GM21717 (cell line): ENCODE data around the gene TMEM272.
"Not testable (repeated sequence)": the region's sequence is repeated elsewhere in the genome, so short reads cannot be mapped to it uniquely, and the experiment has no call there.

ENCODE experiments used
- ATAC-seq: cut with Tn5 transposase; IDR thresholded peaks from one replicate; pipeline ENCODE4 v1.9.1; 2021; ENCODE audit warnings: mild to moderate bottlenecking, moderate library complexity; ENCODE audit not compliant: unreplicated experiment

Gene TMEM272

DNA sequence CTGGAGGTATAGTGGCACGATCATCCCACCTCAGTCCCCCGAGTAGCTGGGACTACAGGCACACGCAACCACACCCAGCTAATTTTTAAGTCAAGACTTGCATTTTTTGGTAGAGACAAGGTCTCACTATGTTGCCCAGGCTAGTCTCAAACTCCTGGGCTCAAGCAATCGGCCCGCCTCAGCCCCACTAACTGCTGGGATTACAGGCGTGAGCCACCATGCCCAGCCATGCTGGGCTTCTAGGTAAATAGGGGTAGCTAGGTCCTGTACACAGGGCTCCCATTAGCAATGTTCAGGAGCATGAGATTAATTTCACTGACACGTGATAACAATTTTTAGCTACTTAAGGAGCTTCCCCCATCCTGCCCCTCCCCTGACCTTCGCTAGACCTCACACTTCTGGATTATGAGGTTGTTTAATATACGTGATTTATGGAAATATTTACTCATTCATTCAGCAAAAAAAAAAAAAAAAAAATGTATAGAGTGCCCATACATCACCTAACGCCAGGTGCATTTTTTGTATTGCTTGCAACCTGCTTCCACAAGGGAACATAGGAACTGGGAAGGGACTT, 19.2 kb downstream of the TMEM272 start:
- no peak for ATAC-seq

DNA sequence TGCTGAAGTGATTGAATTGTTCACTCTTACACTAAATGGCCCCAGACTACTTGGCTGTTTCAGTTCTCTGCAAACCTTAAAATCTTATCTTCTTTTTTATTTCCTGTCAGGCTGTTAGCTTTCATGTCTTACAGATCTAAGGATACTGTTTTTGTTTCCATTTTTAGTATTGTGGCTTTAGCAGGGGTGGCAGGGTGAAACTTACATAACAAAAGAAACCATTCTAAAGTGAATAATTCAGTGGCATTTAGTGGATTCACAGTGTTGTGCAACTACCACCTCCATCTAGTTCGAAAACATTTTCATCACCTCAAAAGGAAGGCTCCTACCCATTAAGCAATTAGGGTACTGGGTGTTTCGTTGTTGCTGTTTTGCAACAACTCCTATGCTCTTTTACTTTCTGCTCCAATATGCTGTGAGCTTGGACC, 19.8 kb downstream of the TMEM272 start:
- no peak for ATAC-seq

DNA sequence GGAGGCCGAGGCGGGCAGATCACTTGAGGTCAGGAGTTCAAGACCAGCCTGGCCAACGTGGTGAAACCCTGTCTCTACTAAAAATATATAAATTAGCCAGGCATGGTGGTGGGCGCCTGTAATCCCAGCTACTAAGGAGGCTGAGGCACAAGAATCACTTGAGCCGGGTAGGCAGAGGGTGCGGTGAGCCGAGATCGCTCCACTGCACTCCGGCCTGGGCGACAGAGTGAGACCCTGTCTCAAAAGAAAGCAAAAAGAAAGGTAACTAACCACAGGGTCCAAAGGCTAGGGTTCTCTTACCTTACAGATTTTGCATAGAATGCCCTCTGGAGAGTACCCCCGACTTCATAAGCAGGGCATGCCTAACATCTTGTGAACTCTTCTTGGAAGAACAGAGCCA, 20.3 kb downstream of the TMEM272 start:
- not testable (repeated sequence) for ATAC-seq

DNA sequence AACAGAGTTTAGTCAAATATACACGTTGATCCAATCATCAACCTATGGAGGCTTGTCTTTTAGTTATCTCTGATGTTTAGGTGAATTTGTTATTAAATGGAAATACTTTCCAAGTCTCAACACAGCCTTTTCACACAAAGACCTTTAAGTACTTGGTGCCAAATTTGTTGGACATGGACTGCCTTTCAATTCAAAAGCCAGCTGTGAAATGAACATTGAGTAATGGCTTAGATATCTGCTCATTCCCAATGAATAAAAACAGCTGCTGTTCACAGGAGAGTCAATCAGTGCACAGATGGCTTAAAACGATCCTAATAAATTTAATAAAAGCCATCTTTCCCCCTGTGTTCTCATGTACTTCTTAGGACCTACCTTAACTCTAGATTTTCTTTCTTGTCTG, 21.1 kb downstream of the TMEM272 start:
- ATAC-seq, result no peak

DNA sequence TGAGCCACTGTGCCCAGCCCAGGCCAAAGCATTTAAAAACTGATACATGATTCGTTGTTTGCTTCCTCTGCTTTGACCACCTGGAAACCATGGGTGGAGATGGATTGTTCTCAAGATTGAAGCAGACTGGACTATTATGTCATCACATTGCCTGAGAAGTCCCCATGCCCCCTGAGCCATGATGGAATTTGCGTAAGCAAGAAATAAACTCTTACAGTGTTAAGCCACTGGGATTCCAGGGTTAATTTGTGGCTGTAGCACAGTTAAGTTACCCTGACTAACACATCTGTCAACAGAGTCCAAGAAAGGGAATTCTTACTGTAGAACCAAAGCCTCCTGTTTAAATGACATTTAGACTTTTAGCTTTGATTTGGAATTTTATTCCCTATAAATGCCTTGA, 21.6 kb downstream of the TMEM272 start:
- ATAC-seq, result no peak

DNA sequence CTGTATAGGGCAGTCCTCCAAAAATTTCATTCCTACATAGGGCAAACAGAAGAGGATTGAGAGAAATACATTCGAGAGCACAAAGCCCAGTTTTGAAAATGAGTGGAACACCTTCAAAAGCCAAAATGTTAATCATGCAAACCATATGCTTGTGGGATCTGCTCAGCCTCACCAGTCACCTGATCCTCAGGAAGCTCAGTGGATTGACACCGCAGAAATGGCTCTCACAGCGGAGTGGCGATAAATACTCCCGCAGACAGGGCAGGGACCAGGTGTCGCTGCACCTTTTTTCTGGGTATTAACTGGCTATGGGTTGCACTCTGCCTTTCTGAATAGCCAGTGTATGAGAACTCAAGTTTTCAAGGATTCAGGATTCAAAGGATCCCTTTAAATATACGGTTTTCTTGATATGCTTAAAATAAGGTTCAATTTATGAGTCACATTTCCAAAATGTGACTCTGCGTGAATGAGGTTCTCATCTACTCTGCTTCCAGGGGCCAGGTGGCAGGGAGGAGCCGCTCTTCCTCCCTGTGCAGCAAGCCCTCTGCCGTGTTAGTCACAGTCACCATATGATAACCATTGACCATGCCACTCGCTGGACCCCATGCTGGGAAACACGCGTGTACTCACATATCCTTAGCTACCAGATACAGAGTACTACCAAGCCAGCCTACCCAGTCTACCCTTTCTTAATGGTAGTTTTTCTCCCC, 22.7 kb downstream of the TMEM272 start:
- ATAC-seq, result no peak

DNA sequence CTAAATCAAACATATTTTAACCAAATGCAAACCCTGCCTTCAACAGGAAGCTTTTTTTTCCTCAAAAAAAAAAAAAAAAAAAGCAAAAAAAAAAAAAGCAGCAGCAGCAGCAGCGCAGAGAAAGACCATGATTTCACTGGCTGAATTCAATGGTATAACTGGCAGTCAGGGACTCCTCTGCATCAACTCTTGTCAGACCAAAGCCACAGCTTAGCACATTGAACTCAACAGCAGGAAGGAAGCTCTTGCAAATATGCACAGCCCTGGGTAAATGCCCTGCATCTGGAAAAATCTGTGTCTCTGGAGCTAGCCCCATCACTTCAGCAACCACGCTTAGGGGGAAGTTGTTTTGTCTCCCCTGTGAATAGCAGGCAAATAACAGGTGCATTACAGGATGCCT, 23.4 kb downstream of the TMEM272 start:
- no peak for ATAC-seq

DNA sequence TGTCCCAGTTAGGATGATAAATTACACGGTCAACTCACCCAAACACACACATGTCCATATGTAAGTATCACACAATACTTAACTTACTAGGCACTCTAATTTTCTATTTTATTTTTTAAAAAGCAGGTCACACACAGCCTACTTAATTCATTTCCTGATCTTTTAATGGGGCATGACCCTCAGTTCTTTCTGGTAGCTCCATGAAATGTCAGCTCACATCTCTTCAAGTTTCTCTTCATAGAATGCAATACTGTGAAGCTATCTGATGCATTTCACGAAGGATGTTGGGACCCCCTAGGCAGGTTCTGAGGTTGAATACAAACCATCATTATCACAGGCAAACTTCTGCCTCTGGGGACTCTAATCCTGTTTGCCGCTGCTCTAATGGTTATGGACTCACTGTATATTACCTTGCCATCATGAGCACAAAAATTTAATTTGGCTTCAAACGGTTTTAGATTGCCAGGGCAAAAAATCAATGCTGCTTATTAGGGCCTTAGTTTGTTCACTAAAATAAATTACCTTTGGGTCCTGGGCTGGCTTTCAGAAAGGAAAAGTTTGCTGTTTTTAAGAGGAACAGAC, 24.9 kb downstream of the TMEM272 start:
- ATAC-seq, result no peak

DNA sequence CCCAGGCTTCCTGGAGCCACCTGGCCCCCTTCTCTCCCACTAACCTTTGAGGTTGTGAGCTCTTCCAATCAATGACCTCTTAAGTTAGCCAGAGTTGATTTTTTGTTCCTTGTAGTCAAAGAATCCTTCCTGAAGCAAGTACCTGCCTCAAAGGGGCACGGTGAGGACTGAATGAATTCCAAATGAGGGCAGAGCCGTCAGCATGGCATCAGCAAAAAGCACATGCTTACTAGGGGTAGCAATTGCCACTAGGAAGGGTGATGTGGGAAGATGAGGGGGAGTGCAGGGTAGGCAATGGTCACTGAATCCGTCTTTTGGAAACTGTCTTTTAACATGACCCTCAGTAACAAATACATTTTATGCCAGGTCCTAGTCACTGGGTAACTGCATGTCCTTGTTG, 25.4 kb downstream of the TMEM272 start:
- no peak for ATAC-seq

DNA sequence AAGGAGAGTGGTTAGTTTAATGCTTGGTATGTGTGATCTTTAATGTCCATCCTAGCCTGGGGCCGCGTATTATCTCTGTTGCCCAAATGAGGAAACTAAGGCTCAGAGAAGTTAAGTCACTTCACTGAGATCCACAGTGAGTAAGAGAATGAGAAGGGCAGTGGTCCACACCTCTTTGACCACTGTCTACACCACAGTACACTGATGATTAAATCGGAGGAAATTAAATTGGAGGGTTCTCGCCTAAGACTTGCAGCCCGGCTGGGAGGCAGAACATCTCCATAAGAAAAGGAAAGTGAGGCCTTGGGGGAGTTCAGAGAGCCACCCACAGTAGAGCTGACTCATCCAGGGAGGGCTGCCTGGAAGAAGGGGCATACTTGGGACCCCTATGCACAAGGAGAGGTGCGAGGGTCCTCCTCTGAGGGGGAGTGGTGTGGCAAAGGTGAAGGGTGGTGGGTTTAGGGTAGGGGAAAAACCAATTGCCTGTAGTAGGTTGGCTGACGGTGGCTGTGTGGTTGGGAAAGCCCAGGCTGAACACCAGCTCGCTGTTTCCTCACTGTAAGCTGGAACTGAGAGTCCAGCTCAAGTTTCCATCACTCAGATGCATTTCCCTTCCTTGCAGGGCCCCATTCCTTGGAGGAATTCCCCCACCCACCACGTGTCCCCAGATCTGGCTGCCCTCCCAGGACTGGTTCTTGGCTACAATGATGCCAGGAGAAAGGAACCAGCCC, 26.0 kb downstream of the TMEM272 start:
- peak; percentile 51 for ATAC-seq

DNA sequence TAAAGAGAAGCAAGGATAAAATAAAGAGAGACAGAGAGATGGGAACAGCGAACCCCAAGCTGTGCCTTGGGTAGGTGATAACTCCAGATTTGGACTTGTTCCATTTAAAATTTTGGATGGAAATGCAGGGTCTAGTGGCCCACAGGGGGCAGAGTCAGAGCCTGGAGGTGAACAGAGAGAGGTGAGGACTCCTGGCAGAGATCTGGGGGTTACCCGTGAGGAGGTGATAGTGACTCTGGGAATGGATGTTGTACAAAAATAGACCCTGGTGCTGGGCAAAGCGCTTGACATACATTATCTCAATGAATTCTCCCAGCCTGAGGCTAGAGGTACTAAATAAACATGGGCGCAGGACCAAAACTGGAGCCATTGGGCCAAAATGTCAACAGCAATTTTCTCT, 26.7 kb downstream of the TMEM272 start:
- no peak for ATAC-seq

DNA sequence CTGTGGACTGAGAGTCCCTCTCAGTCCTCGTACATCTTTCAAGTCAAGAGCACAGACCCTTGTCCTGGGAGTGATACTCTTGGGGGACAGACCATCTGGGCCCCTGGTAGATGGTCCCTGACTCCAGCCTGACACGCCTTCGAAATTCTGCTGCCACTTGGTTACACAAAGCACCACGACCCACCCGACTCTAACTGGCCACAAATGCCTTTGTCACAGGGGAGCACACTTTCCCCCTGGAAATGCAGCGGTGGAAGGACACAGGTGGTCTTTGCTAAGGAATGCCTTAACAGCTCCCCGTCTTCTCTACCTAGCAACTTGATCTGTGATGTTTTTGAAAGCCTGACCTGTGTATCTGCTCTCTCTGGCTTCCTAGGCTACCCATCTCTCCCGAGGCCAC, 27.3 kb downstream of the TMEM272 start:
- no peak for ATAC-seq

DNA sequence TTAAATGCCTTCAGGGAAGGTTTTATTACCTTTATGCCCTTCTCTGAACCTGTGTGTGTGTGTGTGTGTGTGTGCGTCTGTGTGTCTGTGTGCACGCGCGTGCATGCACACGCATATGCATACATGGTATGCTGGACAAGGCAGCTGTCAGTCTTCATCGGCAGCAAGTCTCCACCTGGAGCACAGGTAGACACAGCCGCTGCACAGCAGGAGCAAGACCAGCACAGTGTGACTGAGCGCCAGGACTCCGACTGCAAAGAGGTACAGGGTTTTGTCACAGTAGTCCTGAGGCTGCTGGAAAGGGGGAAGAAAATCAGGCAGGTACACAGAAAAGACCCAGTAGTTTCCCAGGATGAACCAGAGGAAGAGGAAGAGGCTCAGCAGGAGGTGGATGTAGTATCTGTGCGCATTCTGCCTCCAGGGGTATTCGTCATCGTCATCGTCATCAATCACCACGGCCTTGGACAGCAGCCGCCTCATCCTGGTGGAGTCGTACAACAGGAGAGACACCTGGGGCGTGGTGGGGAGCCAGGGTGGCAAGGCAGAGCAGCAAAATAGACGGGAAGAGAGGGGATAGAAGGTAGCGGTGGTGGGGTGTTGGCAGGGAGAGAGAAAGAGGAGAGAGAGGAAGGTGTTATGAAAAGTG, 28.2 kb downstream of the TMEM272 start:
- ATAC-seq, result no peak

DNA sequence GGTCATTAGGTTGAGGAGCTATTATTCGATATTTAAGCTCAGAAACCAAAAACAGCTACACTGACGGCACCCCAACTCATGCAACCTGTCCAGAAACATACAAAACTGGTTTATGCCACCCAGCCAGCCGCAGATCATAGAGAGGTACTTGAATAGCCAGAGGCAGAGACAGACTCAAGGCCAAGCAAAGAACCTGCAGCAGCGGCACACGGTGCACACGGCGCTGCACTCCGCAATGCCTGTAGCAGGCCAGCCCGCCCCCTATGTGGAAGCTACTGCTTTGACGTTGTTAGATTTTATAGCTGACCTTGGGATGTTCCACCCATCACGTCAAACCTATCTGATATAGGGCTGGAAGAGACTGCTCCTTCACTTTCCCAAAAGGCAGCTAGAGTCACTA, 29.1 kb downstream of the TMEM272 start:
- ATAC-seq, result no peak

DNA sequence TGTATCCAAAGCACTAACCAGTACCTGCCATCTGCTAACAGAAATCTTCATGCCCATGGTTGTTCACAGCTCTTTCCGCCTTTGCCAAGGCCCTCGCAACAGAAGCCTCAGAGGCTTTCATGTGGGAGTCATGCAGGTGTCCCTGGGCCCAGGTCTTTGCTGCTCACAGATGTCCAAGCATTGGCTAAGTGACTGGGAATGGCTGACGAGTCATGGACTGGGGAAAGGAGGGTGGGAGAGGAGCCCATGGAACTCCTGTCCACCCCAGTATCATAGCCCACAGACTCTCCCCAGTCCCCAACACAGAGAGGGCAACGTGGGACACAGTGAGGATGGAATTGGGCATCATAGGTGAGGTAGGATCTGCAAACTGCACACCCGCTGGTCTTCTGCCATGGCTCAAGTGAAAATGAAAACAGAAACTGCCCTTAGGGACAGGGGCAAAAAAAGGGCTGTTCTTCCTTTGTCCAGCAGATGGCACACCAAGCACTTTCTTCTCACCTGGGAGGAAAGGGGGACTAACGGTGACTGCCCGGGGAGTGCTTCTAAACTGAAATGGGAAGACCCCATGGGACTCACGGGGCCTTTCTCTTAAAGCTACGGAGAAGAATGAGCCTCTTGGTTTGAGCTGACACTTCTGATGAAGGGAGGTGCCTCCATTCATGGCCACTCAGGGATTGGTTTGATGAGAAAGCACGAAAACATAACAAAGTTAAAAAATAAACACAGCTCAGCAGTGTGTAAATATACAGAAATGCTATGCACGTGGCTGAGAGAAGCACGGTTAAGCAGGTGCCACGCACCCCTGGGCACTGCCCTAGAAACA, 29.9 kb downstream of the TMEM272 start:
- peak; percentile 71 for ATAC-seq

DNA sequence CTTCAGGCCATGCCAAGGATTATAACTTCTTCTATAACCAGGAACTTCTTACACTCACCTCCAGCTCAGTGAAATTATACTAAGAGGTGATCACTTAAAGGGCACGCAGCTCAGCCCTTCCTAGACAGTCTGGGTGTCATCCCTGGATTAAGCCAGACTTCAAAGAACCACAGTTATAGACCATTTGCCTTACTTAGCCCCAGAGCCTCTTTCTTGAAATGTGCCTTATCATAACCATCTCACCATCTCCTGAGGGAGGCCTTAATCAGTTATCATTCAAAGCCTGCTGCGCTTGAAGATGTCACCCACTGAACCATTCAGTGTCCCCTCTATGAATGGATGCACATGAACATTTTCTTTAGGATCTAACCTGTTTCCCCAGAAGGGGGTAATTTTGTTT, 30.9 kb downstream of the TMEM272 start:
- no peak for ATAC-seq

DNA sequence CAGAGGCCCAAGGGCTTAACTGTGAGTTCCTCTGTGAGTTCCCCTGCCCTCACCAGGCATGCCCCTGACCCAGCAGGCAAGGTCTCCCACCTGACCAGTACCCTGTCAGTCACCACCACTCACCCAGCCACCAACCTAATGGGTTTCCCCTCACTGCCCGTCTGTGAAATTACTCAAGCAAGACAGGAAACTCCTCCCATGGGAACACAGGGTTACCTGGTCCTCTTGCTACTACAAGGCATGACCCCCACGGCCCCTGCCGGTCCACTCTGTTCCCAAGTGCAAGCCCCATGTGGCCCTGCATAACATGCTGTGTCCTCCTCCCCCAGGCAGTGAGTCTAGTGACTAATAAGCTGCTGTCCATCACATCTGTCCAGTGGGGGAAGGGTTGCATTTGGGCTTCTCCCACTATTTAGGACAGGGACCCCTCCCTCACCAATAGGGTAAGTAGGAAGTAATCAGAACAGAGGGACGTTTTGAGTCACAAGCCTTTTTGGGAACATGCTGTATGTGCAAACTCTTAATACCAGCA, 33.0 kb downstream of the TMEM272 start:
- no peak for ATAC-seq

DNA sequence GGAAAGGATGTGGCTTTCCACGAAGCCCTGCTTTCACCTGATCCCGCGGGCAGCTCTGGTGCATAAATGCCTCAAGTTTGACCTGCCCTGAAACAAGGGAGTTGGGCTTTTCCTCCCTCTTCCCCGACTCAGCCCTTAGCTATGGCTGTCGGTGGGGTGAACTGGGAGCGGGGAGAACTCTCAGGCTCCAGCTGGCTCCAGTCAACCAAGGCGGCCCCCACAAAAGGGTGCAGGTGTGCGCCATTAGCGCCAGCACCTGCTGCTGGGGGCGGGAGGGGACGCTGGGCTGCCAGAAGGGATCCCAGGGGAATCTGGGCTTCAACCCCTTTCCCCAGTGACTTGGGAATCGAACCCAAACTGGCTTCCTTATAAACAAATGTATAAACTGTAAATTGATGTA, 33.9 kb downstream of the TMEM272 start:
- no peak for ATAC-seq

DNA sequence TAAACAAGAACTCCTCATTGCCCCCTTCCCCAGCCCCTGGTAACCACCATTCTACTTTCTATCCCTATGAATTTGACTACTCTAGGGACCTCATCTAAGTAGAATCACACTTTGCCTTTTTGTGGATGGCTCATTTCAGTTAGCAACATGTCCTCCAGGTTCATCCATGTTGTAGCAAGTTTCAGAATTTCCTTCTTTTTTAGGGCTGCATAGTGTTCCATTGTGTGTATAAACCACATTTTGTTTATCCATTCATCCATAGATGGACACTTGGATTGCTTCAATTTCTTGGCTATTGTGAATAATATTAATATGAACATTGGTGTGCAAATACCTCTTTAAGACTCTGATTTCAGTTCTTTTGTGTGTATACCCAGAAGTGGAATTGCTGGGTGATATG, 36.2 kb downstream of the TMEM272 start:
- ATAC-seq, result no peak

DNA sequence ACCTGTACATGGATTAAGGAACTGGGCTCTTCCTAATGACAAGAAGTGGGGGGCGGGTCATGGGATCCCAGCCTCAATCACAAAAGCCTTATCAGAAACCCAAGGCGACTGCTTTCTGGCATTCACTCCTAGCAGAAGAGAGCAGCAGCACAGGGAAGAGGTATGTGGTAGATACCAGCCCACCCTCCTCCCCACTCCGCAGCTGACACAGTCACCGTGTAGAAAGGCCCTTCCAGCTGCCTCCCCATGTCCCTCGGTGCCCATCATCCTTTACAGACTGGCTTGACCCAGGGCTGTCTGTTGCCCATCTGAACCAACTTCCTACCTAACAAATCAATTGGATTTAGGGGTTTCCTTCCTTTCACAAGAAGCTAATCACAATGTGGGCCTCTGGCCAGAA, 37.9 kb downstream of the TMEM272 start:
- no peak for ATAC-seq
